NT2/D1 (cell line): ENCODE measurements around the gene EXOC2.

ENCODE experiments used
- DNase-seq: peaks from one replicate; pipeline ENCODE4 v3.0.0-alpha.2; 2011; ENCODE audit warnings: low read depth, low spot score
- H3K27me3 ChIP-seq: 2 replicates; pipeline ENCODE4 v1.6.0; 2011; ENCODE audit warnings: mild to moderate bottlenecking; ENCODE audit not compliant: insufficient read length, insufficient read depth
- H3K36me3 ChIP-seq: 2 replicates; pipeline ENCODE4 v1.6.1; 2011; ENCODE audit warnings: mild to moderate bottlenecking, low read length, mixed read lengths; ENCODE audit not compliant: insufficient read depth, insufficient read length
- H3K4me1 ChIP-seq: 2 replicates; pipeline ENCODE4 v1.5.1; 2011; ENCODE audit not compliant: insufficient read depth, insufficient read length
- H3K4me3 ChIP-seq: 2 replicates; pipeline ENCODE4 v1.5.1; 2011; ENCODE audit warnings: low read depth; ENCODE audit not compliant: insufficient read length
- H3K9ac ChIP-seq: 2 replicates; pipeline ENCODE4 v1.6.0; 2011; ENCODE audit warnings: low read depth; ENCODE audit not compliant: insufficient read length
- H3K9me3 ChIP-seq: 2 replicates; pipeline ENCODE4 v1.5.1; 2011; ENCODE audit warnings: mild to moderate bottlenecking, low read length; ENCODE audit not compliant: insufficient read depth
- SUZ12 ChIP-seq: IDR thresholded peaks from 2 replicates; pipeline ENCODE4 v1.6.1; 2011; ENCODE audit not compliant: insufficient read length, insufficient read depth; ENCODE audit errors: extremely low read depth
- YY1 ChIP-seq: IDR thresholded peaks from 2 replicates; pipeline ENCODE4 v1.6.1; 2011; ENCODE audit not compliant: insufficient read length, insufficient read depth
- ZNF274 ChIP-seq: IDR thresholded peaks from 2 replicates; pipeline ENCODE4 v1.6.1; 2011; ENCODE audit warnings: mild to moderate bottlenecking, low read depth, low read length

The EXOC2 gene

DNA sequence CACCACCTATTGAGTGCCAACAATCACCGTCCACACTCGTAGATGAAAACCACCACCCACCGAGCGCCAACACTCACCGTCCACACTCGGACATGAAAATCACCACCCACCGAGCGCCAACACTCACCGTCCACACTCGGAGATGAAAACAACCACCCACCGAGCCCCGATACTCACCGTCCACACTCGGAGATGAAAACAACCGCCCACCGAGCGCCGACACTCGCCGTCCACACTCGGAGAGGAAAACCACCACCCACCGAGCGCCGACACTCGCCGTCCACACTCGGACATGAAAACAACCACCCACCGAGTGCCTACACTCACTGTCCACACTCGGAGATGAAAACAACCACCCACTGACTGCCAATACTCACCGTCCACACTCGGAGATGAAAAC is 172.1 kb downstream of the EXOC2 start:
- Histone ChIP-seq H3K27me3 (no peaks in the 10 kb centered on the region), H3K9me3 (peaks cover 6% of the 10 kb centered on the region; the same call in 1 of the 2 replicates), H3K36me3 (peaks cover 12% of the 10 kb centered on the region), H3K4me3 (no peak overlapping the region), H3K4me1 (no peaks in the 10 kb centered on the region), H3K9ac (no peak overlapping the region)
- TF ChIP-seq YY1 = no peak
- no peak for TF ChIP-seq ZNF274
- TF ChIP-seq SUZ12 = no peak
- DNase-seq = no peak

DNA sequence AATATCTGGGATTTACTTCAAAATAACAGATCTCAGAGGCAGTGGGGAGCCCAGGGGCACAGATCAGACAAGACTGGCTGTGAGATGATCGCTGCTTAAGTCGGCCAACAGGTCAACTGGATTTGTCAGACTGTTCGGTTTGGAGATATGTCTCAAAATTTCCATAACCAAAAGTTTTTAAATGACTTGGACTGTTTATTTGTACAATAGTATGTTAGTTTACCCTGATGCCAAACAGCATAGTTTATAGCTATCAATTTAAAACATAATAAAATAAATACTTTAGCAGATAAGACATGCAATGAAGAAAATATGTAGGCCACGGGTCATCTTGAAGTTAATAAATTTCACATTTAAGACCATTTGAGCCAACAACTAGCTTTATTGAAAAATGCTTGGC is 174.7 kb downstream of the EXOC2 start:
- no peaks in the 10 kb centered on the region for H3K27me3 ChIP-seq
- no peaks in the 10 kb centered on the region for H3K4me1 ChIP-seq
- H3K36me3 ChIP-seq = peaks cover 12% of the 10 kb centered on the region
- H3K9me3 ChIP-seq = peaks cover 6% of the 10 kb centered on the region; the same call in 1 of the 2 replicates
- no peak for DNase-seq
- H3K9ac ChIP-seq = no peak overlapping the region
- TF ChIP-seq YY1 (no peak), SUZ12 (no peak), ZNF274 (no peak)
- H3K4me3 ChIP-seq = no peak overlapping the region

DNA sequence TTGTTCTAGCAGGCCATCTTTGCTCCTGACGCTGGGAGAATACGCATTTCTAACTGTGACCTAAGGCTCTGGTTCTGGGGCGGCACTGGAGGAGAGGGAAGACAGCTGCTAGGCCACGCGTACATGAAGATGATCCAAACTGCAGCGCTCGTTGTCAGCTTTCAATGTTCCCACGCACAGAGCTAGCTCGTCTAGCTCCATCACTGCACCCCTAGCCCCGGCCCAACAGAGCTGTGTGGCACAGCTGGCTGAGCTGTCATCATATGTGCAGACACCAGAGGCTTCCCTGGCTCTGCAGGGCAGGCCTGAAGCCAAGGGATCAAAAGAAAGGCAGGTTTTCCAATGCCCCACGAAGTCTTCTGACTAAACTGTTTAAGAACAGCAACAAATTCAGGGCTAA is 176.7 kb downstream of the EXOC2 start:
- Histone ChIP-seq H3K4me3 (no peak overlapping the region), H3K36me3 (peaks cover 6% of the 10 kb centered on the region), H3K9me3 (peaks cover 6% of the 10 kb centered on the region; the same call in 1 of the 2 replicates), H3K27me3 (no peaks in the 10 kb centered on the region), H3K4me1 (no peaks in the 10 kb centered on the region), H3K9ac (no peak overlapping the region)
- TF ChIP-seq SUZ12 (no peak), ZNF274 (no peak), YY1 (no peak)
- DNase-seq = no peak

DNA sequence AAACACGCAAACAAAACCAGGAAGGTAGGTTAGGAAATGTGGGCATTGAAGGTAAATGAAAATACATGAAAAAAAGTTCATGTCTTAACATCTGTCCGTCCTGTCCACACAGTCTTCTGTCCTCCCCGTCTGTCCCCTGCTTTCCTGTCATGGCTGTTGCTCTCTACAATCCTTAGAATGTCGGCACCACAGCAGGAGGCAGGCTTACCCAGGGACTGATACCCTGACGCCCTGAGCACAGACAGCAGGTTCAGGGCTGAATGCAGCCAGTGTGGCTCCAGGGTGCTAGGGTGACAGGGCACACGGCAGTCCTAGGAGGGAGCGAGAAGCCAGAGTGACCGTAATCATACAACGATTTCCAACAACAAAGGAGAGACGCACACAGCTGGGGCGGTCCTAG is 177.7 kb downstream of the EXOC2 start:
- Histone ChIP-seq H3K4me3 (no peak overlapping the region), H3K36me3 (peaks cover 3% of the 10 kb centered on the region), H3K27me3 (no peaks in the 10 kb centered on the region), H3K4me1 (no peaks in the 10 kb centered on the region), H3K9me3 (no peaks in the 10 kb centered on the region), H3K9ac (no peak overlapping the region)
- TF ChIP-seq ZNF274 (no peak), SUZ12 (no peak), YY1 (no peak)
- DNase-seq = no peak

DNA sequence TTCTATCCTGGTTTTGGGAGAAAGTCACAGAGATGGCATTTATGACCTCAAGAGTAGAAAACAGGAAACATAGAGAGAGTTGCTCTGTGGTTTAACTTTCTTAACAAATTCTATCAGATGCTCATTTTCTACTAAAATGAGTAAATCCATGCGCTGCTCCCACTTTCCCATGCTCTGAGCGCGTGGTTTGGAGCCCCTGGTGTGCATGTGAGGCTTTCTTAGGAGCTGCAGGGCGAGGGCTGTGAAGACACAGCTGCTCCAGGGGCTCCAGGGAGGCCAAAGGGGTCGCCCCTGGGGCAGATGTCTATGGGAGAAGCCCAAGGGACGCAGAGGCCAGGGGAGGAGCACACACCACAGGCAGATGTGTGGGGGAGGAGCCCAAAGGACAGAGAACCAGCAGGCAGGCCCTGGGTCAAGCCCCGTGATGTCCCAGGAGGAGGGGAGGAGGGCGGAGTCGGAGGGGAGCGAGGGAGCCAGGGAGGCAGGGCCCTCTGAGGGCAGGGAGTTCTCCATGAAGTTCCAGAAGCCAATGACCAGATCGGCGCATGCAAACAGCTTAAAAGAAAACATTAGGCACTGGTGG is 178.5 kb downstream of the EXOC2 start:
- Histone ChIP-seq H3K36me3 (peaks cover 3% of the 10 kb centered on the region), H3K9me3 (no peaks in the 10 kb centered on the region), H3K4me3 (no peak overlapping the region), H3K4me1 (no peaks in the 10 kb centered on the region), H3K27me3 (no peaks in the 10 kb centered on the region), H3K9ac (no peak overlapping the region)
- DNase-seq = no peak
- no peak for TF ChIP-seq ZNF274
- no peak for TF ChIP-seq SUZ12
- TF ChIP-seq YY1 = no peak

DNA sequence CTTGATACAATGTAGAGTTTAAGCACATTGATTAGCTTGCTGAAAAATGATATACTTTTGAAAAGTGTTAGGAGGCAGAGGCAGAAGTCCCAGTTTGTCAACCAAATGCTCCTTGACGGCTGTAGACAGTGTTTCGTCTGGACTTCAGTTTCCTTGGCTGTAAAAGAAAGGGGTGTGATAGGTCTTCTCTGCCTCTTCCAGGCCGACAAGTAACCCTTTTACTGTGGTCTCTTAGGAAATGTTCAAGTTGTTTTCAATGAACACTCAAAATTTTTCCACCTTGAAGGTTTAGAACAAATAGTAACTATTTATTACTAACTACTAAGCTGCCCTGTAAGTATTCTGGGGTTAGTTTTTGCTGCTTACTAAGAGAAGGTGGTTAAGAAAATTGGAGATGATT is 179.0 kb downstream of the EXOC2 start:
- no peaks in the 10 kb centered on the region for H3K4me1 ChIP-seq
- no peaks in the 10 kb centered on the region for H3K27me3 ChIP-seq
- no peaks in the 10 kb centered on the region for H3K9me3 ChIP-seq
- peaks cover 3% of the 10 kb centered on the region for H3K36me3 ChIP-seq
- no peak overlapping the region for H3K4me3 ChIP-seq
- TF ChIP-seq SUZ12 (no peak), YY1 (no peak), ZNF274 (no peak)
- no peak overlapping the region for H3K9ac ChIP-seq
- no peak for DNase-seq

DNA sequence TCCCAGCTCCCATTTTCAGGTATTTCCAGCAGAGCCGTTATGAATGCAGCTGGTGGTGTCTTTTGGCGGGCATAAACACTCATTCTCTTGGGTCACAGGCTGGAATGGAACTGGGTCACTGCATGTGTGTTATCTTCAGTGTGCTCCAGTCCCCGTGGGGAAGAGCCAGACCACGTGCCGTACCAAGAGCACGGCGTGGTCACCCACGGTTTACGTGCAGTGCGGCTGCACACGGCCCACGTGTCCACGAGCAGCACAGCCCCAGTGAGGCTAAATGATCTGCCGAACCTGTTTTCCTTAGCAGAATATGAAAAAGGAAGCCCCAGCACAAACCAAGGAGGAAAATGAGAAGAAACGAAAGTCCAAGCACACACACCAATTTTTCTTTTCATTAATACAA is 179.9 kb downstream of the EXOC2 start:
- no peak for DNase-seq
- no peak overlapping the region for H3K9ac ChIP-seq
- no peaks in the 10 kb centered on the region for H3K27me3 ChIP-seq
- no peak for TF ChIP-seq SUZ12
- no peak for TF ChIP-seq YY1
- TF ChIP-seq ZNF274 = no peak
- H3K4me1 ChIP-seq = no peaks in the 10 kb centered on the region
- no peaks in the 10 kb centered on the region for H3K9me3 ChIP-seq
- peaks cover 3% of the 10 kb centered on the region for H3K36me3 ChIP-seq
- H3K4me3 ChIP-seq = no peak overlapping the region
